Posterior cingulate gyrus (tissue), 11 donors: Measurements from ENCODE around the gene HCAR2.
A peak's percentile ranks its signal among the peaks of the same experiment; 100 is the strongest.
"Not testable (repeated sequence)": the region's sequence is repeated elsewhere in the genome, so short reads cannot be mapped to it uniquely, and the experiment has no call there.

ENCODE experiments used
- DNase-seq, 10 donors: peaks; one replicate each; pipeline versions ENCODE4 v3.0.0 to v3.0.0-alpha.2; 2020 to 2021; ENCODE audit warnings: mixed read lengths in 3 of 10
- intact Hi-C: fragments of 100-400 bp; cut with DNase I; formaldehyde crosslinking; loops from one replicate; pipeline ENCODE4 v1.15.1; 2023

Gene HCAR2

DNA sequence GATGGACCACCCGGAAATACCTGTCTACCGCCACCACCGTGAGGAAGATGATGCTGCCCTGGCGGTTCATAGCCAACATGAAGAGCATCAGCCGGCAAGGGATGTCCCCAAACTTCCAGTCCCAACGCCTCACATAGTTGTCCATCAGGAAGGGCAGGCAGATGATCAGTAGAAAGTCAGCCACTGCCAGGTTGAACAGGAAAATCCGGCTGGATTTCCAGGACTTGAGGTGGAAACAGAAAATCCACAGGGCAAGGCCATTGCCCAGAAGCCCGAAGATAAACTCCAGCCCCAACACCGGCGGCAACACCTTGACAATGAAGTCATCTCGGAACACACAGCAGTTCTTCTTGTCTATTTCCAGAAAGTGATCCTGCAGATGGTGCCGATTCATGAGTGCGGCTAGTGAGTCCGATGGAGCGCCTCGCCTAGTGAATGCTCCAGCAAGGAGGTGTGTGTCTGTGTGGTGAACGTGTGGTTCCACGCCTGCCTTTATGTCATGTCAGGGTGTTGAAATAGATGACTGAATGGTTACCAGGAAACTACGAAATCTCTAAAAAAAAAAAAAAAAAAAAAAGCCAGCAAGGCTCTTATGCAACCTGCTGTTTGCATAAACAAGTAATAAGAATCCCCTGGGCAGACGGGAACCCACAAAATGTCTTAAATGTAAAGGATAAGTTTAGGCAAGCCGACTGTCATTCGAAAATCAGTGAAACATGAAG lies at the start of gene HCAR2:
Gene HCAR2 (minus strand): TSS at position 468 of the 722 bp plus-strand sequence. CDS start 74 bp downstream, at position 394.
- intact Hi-C loops: not testable (repeated sequence)
- DNase-seq: peak in 2 of 10 donors; percentile 13 to 86

DNA sequence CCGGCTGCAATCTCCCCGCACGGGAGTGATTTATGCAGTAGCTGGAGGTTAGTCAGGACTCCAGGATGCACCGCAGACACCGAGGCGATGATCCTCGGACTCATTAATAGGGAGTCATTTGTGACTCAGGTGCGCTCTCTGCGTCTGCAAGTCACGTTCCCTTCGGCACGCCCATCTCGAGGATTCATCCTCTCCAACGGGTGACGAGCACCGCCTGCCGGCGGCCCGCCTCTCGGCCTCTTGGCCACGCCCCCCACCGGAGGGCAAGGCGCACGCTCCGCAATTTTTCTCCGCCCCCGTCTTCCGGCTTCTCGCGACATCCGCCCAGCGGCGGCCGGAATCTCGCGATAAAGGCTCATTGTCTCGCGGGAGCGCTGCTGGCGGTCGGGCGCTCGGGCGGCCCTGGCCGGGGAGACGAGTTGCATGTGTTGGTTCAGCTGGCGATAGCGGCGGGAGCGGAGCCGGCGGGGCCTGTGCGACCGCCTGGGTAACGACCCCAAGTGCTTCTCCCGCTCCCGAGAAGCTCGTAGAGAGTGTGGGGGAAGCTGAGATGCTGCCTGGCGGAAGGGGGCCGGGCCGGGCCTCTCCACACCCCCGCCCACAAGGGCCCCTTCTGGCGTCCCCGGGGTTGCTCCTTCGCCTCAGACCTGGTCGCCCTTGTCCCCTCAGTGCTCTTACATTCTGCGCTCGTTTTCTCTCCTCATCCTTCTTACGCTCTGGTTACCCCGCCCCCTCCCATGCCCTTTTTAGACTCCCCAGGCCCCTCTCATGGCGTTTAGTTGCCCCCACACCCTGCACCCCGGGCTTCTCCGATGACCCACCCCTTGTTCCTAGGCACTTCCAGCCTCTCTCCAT lies 49.5 kb upstream of the HCAR2 start, which contains the start of gene DENR:
Gene DENR (plus strand): TSS at position 361 of the 855 bp plus-strand sequence. CDS start 878 bp downstream, outside the sequence.
- peak; percentile 94 to 99 (median 96) for DNase-seq
- intact Hi-C loops: loop anchor here (1.0 to 10.0 kb wide), 3 partner anchors 115 to 348 kb away; partner anchors contain the start of gene KNTC1

DNA sequence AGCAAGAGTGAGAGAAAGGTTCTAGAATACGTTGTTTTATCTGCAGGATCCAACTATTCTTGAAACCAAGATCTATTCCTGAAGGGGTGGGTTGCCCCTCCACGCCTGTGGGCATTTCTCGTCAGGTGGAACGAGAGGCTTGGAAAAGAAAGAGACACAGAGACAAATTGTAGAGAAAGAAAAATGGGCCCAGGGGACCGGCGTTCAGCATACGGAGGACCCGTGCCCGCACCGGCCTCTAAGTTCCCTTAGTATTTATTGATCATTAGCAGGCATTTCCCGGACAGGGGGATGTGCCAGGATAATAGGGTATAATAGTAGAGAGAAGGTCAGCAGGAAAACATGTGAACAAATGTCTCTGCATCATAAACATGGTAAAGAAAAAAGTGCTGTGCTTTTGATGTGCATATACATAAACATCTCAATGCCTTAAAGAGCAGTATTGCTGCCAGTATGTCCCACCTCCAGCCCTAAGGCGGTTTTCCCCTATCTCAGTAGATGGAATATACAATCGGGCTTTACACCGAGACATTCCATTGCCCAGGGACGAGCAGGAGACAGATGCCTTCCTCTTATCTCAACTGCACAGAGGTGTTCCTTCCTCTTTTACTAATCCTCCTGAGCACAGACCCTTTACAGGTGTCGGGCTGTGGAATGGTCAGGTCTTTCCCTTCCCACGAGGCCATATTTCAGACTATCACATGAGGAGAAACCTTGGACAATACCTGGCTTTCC lies 47.8 kb upstream of the HCAR2 start:
- intact Hi-C loops: loop anchor here (10.0 kb wide), 1 partner anchor 346 kb away; no protein-coding TSS in a partner anchor
- not testable (repeated sequence) for DNase-seq

DNA sequence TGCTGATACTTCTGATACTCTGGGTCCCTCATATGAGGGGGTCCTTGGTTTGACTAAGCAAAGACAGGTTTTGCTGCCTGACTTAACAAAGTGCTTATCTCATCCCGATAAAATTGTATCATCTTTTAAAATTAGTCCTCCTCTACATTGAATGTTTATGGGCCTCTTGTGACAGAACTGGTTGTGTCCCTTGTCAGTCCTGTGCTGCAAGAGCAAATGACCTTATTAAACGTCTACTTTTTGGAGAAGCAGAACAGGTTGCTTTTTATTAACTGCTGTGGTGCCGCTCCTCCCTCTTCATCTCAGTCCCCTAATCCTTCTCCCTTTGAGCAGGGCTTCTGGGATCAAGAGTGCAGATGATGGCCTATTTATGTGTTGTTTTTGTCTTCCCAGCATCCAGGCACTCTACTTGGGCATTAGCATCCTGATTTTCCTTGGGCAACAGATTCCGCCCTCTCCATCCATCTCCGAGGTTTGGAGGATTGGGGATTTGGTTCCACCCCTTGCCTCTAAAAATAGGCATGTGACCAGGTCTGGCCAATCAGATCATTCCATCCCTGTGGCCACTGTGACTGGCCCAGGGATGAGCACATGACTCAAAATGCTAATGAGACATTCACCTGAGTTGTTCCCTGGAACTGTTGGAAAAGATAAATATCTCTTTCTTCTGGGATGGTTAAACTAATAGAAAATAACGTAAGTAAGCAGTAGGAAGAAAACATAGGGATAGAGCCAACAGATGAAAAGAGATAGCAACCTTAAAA lies 46.6 kb upstream of the HCAR2 start:
- intact Hi-C loops: loop anchor here (10.0 kb wide), 1 partner anchor 345 kb away; no protein-coding TSS in a partner anchor

DNA sequence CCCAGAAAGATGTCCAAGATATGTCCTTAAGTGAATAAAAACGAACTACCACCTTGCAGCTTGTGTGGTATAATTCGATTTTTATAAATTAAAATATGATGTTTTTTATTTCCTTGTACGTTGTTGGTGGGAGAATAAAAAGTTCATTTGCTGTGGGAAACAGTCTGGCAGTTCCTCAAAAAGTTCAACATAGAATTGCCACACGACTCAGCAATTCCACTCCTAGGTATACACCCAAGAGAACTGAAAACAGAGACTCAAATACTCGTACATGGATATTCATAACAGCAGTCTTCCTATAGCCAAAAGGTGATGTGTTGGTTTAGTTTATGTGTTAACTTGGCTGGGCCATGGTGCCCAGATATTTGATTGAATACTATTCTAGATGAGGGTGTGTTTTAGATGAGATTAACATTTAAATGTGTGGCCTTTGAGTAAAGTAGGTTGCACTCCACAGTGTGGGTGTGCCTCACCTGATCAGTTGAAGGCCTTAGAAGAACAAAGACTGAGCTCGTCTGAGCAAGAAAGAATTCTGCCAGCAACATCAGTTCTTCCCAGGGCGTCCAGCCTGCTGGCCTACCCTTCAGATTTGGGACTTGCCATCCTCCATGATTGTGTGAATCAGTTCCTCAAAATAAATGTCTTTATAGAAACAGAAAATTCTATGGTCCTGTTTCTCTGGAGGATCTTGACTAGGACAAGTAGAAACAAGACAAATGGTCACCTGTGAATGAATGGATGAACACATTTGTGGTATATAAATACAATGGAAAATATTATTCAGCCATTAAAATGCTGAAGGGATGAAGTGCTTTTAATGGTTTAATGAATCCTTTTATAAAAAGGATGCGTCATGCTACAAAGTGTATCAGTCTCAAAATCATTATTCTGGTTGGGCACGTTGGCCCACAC lies 44.3 kb upstream of the HCAR2 start:
- DNase-seq: no peak
- intact Hi-C loops: no loop called here

More for the DNA sequence above, 46.6 kb upstream of the HCAR2 start:
- no peak for DNase-seq

DNA sequence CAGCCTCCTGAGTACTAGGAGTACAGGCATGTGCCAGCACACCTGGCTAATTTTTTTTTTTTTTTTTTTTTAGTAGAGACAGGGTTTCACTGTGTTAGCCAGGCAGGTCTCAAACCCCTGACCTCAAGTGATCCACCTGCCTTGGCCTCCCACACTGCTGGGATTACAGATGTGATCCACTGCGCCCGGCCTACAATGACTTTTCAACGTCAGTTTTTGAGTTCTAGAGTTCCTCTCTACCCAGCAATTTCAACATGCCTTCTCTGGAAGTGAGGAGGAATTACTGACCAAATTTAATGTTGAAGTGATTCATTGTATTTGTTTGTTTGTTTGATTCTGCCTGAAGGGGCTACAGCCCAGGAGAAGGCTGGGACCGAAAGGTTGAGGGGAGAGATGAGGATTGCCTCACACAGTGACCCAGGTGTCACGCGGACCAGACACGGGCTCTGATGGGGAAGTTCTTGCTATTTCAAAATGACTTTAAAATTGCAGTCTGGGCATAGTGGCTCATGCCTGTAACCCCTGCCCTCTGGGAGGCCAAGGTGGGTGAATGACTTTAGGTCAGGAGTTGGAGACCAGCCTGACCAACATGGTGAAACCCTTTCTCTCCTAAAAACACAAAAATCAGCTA lies 40.9 kb upstream of the HCAR2 start:
- intact Hi-C loops: no loop called here

DNA sequence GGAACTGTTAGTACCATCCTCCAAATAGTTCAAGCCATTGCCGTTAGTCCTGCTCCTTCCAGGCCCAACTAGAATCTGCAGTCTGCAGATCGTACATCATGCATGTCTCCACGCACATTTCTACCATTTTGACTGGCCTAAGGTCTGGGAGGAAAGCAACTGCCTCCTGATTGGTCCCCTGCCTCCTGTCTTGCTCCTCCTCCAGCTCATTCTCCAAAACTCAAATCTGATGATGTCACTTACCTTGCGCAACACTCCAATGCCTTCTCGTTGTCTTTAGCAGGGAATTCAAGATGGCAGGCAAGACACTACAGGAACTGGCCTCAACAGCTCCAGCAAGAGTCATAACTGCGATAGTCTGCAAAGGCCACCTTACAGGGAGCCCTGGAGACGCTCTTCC lies 37.2 kb upstream of the HCAR2 start:
- DNase-seq: no peak
- intact Hi-C loops: no loop called here

More for the DNA sequence above, 40.9 kb upstream of the HCAR2 start:
- DNase-seq: peak in 1 of 10 donors; percentile 17

DNA sequence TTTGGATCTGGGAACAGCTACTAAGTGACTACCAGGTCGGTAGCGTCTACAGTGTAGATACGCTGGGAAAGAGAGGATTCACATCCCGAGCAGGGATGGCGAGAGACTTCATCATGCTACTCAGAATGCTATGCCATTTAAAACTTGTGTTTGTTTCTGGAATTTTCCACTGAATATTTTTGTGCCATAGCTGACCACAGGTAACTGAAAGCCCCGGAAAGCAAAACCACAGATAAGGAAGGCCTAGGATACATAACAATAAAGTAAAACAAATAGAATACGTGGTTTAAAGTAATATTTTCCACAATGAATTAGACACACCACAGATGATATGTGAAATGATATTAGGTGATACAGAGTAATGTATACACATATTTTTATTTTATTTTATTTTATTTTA lies 35.4 kb upstream of the HCAR2 start:
- intact Hi-C loops: no loop called here
- no peak for DNase-seq

DNA sequence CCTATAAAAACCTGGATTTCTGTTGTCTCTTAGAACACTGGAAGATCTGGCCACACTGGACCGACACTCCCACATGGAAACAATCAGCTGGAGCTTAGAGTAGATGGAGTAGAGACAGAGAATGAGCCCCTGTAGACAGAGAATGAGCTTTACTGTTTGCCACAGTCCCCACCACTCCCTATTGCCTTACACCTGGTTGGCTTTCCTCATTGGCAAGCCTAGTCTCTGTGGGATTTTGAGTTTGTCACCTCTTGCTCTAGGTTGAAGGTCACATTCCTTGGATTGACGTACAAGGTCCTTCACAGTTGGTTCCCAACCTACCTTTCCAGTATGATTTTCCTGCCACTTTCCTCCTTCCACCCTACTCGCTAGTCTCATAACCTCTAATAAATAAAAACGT lies 29.5 kb upstream of the HCAR2 start:
- no peak for DNase-seq
- intact Hi-C loops: no loop called here

DNA sequence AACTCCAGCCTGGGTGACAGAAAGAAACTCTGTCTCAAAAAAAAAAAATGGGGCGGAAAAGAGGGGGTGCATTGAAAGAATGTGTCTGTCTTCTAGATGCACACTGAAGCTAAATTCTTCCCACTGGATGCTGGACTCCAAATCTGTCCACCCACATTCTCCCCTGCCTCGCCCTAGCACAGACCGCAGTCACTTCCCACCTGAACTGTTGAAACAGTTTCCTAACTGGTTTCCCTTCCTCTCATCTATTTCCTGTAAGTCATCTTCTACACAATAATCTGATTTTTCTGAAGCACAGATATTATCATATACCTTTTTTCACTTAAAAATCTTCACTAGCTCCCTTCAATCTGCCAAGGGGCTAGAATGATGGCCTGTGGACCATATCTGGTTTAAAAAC lies 29.0 kb upstream of the HCAR2 start:
- no peak for DNase-seq
- intact Hi-C loops: no loop called here

DNA sequence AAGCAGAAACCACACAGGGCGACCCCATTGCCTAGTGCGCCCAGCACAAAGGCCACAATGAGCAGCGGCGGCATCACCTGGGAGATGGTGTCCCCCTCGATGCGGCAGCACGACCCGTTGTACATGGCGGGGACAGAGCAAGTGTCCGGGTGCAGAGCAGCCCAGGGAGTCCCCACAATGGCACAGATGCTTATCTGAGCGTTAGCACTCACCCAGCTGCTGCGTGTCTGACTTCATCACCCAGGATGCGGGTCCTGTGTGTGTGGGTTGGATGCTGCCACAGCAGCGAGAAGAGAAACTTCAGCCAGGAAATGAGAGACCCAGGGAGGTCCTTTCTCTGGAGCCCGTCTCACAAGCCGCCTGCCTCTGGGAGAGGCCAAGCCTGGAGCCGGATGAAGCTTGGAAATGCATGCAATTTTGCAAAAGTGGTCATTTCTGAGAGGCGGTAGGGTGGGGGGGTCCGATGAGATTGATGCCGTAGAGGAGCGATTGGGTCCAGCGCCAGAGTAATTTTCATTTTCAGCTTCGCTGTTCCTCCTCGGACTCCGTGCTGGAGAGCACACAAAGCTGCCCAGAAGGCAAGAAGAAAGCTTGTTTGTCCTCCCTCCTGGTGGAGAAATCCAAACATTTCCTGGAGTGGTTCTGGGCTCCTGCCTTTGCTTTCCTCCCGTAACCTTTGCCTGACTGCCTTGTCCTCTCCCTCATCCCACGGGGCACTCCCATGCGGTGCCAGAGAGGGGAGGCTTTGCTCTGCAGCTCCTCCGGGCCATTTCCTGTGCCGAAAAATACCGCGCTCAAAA lies 27.3 kb upstream of the HCAR2 start, which contains the start of gene HCAR1:
Gene HCAR1 (minus strand): TSS at position 630 of the 800 bp plus-strand sequence. CDS start 505 bp downstream, at position 125.
- intact Hi-C loops: no loop called here
- peak in 1 of 10 donors; percentile 64 for DNase-seq

DNA sequence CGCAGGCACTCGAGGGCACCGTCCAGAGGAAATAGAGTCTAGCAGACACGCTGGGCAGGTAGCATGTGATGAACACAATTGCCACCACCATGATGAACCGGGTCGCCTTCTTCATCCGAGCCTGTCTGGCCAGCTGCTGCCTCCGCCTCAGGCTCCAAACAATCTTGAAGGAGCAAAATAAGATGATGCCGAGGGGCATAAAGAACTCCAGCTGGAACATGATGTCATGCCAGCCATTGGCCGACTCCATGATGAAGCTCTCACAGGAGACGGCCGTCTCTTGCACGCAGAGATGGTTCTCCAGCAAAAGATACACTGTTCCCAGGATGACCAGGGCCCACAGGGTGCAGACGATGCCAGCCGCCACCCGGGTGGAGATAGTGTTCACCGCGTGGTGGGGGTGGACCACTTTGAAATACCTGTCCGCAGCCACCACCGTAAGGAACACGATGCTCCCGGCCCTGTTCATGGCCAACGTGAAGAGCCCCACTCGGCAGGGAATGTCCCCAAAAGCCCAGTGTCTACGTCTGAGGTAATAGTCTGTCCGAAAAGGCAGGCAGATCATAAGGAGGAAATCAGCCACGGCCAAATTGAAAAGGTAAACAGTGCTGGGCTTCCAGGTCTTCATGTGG lies 26.5 kb upstream of the HCAR2 start:
- peak in 1 of 10 donors; percentile 65 for DNase-seq
- intact Hi-C loops: no loop called here

DNA sequence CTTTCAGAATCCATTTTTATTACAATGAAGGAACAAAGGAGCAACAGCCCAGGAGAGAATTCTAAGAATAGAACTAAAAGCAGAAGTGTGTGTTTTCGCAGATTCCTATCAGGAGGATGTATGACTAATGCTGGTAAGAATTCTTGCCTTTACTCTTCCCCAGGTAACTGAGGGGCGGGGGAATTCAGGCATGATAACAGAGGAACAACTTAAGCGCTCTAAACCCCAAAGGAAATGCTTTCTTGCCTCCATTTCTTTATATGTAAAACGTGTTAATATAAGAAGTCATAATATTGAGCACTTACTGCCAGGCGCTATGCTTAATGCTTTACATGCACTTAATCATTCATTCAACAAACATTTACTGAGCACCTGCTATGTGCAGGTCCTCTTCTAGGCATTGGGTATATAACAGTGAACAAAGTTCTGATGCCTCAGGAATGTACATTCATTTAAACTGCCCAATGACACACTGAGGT lies 23.0 kb upstream of the HCAR2 start:
- intact Hi-C loops: no loop called here
- no peak for DNase-seq

DNA sequence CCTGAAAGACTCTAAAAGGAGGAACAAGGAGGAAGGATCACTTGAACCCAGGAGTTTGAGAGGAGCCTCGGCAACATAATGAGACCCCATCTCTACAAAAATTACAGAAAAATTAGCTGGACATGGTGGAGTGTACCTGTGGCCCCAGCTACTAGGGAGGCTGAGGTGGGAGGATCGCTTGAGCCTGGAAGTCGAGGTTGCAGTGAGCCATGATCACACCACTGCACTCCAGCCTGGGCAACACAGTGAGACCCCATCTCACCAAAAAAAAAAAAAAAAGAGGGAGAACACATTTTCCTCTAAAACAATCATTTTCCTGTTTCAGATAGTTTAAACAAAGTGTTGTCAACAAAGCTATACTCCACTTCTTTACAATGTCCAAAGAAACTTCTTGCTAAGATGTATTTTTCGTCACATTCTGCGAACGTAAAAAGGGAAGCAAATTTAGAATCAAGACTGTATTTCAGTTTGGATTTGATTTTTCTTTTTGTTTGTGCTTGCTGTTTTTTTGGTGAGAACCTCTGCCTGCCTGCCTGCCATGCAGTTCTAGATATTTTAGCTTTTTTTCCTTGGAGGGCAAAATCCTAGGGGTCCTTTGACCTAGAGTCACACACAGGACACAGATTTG lies 22.4 kb upstream of the HCAR2 start:
- intact Hi-C loops: no loop called here
- no peak for DNase-seq

DNA sequence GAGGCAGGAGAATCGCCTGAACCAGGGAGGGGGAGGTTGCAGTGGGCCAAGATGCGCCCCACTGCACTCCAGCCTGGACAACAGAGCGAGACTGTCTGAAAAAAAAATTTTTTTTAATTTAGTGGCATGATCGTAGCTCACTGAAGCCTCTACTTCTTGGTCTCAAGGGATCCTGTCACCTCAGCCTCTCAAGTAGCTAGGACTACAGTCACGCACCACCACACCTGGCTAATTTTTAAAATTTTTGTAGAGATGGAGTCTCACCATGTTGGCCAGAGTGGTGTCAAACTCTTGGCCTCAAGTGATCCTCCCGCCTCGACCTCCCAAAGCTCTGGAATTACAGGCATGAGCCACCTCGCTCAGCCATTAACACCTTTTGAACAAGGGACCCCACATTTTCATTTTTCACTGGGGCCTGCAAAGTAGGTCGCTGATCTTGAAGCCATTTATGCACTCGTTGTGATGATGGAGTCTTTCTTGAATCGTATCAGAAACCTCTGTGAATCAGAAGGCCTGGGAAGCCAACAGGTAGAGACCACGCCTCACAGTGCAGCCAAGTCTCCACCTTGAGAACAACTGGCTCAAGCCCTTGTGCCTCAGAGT lies 21.6 kb upstream of the HCAR2 start:
- DNase-seq: no peak
- intact Hi-C loops: no loop called here

DNA sequence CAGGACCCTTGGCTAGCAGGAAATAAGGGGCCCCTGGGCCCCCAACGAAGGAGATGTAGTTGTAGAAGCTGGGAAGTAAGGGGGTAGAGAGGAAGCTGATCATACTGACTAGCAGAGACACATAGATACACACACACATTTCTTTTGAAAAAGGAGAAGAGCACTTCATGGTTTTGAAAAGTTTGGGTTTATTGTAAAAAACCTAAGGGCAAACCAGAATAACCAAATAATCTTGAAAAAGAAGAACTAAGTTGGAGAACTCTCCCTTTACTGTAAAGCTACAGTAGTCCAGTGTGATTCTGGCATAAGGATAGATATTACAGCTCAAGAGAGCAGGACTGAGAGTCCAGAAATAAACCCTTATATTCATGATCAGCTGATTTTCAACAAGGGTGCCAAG lies 19.2 kb upstream of the HCAR2 start:
- no peak for DNase-seq
- intact Hi-C loops: no loop called here
